Measurements from ENCODE around the gene SERGEF. TPM values are rescaled to one million over a fixed set of nuclear protein-coding genes. Genes with fewer than 3 reads are reported as not detected.

The SERGEF gene
- total RNA-seq, 1 experiment from 2014 or later: 31.4 TPM

DNA sequence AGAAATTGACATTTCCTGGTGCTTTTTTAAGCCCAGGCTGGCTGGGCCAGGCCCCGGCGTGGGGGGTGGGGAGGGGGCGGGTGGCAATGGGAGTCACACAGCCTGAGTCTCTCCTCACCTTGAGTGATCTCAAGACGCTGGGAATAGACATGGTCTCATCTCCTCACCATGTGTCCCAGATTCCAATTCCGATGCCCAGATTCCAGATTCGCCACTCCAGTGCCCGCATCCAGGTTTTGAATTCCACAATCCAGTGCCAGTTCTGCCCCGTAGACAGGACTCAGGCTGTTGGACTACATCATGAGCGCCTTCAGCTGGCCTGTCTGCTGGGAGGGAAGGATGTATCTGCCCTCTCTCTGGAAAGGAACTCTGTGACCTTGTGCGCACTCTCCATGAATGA, 259.2 kb downstream of the SERGEF start:
- no peaks in the 10 kb centered on the region for H3K27me3 ChIP-seq (ENCODE audit: insufficient read depth, low read length)
- H3K9me3 ChIP-seq (ENCODE audit: control insufficient read depth, low read depth, low read length): no peaks in the 10 kb centered on the region
- H2BK5ac ChIP-seq (ENCODE audit: insufficient read length, low read length): no peak overlapping the region
- no peak overlapping the region for H3T11ph ChIP-seq (ENCODE audit: low read length)
- H3K79me1 ChIP-seq (ENCODE audit: insufficient read depth, low read depth, low read length, poor library complexity, severe bottlenecking): no peaks in the 10 kb centered on the region
- no peak overlapping the region for H2AK5ac ChIP-seq (ENCODE audit: insufficient read length, low read length)
- no peak overlapping the region for H3K23ac ChIP-seq (ENCODE audit: insufficient read length, low read depth, low read length)
- peaks cover 3% of the 10 kb centered on the region for H4K20me1 ChIP-seq (ENCODE audit: control insufficient read depth, insufficient read depth, insufficient read length)
- Mint-ChIP-seq H3K27ac (no peak overlapping the region), H3K27me3 (ENCODE audit: low read depth) (peaks cover 39% of the 10 kb centered on the region), H3K4me3 (no peak overlapping the region), H3K9me3 (no peaks in the 10 kb centered on the region), H3K36me3 (ENCODE audit: insufficient read depth in 1 of 3, low read depth in 3 of 3) (no peaks in the 10 kb centered on the region), H3K4me1 (no peaks in the 10 kb centered on the region)
- no peaks in the 10 kb centered on the region for H3K23me2 ChIP-seq (ENCODE audit: insufficient read length, low read depth, low read length, poor library complexity, severe bottlenecking)
- no peaks in the 10 kb centered on the region for H3K4me1 ChIP-seq (ENCODE audit: insufficient read depth, low read length)
- no peak overlapping the region for H3K56ac ChIP-seq (ENCODE audit: insufficient read length, low read depth, low read length)
- H3K4ac ChIP-seq (ENCODE audit: low read depth, low read length): no peak overlapping the region
- DNase-seq: no peak
- no peak overlapping the region for H3K14ac ChIP-seq (ENCODE audit: insufficient read depth, low read length)
- no peak overlapping the region for H2BK15ac ChIP-seq (ENCODE audit: low read depth, low read length)
- no peak overlapping the region for H3K9ac ChIP-seq (ENCODE audit: extremely low read depth, insufficient read length, low read length)
- H2BK120ac ChIP-seq (ENCODE audit: low read depth, low read length, poor library complexity, severe bottlenecking): no peak overlapping the region
- H4K8ac ChIP-seq (replicated peaks; ENCODE audit: insufficient read length, low read depth, low read length): no peak overlapping the region
- TF ChIP-seq, protein P1, sequence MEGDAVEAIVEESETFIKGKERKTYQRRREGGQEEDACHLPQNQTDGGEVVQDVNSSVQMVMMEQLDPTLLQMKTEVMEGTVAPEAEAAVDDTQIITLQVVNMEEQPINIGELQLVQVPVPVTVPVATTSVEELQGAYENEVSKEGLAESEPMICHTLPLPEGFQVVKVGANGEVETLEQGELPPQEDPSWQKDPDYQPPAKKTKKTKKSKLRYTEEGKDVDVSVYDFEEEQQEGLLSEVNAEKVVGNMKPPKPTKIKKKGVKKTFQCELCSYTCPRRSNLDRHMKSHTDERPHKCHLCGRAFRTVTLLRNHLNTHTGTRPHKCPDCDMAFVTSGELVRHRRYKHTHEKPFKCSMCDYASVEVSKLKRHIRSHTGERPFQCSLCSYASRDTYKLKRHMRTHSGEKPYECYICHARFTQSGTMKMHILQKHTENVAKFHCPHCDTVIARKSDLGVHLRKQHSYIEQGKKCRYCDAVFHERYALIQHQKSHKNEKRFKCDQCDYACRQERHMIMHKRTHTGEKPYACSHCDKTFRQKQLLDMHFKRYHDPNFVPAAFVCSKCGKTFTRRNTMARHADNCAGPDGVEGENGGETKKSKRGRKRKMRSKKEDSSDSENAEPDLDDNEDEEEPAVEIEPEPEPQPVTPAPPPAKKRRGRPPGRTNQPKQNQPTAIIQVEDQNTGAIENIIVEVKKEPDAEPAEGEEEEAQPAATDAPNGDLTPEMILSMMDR (conservative IDR thresholded peaks at IDR 0.05): no peak
- H2AFZ ChIP-seq (ENCODE audit: low read length): no peak overlapping the region
- H3K79me2 ChIP-seq (ENCODE audit: insufficient read depth, low read length): no peaks in the 10 kb centered on the region
- no CpG with 5 or more reads among the region's 10 CpGs for WGBS (ENCODE audit: extremely low coverage, insufficient read length, low lambda C conversion rate)
- no peak overlapping the region for H3K27ac ChIP-seq (ENCODE audit: insufficient read length, low read depth, low read length)
- no peak overlapping the region for H2BK20ac ChIP-seq (ENCODE audit: low read depth, low read length, poor library complexity, severe bottlenecking)
- no peak overlapping the region for H3K18ac ChIP-seq (ENCODE audit: insufficient read length, low read depth, low read length)
- H3K4me2 ChIP-seq (ENCODE audit: insufficient read depth, insufficient read length, low read length): no peak overlapping the region
- H4K5ac ChIP-seq (ENCODE audit: insufficient read length, low read depth, low read length): no peak overlapping the region
- no peak overlapping the region for H4K91ac ChIP-seq (ENCODE audit: insufficient read length, low read depth, low read length)
- no peak overlapping the region for H2BK12ac ChIP-seq (ENCODE audit: insufficient read length, low read depth, low read length)
